SKM-1 treated with dmso at 0.1 percent for 144 hours (cell line): Measurements from ENCODE around the gene ILF2.
"Not testable (repeated sequence)": the region's sequence is repeated elsewhere in the genome, so short reads cannot be mapped to it uniquely, and the experiment has no call there.

ENCODE experiments used
- DNase-seq: peaks from one replicate; lab custom pipeline; 2025; ENCODE audit not compliant: unreplicated experiment; lab: John Stamatoyannopoulos, UW

ILF2 gene

DNA sequence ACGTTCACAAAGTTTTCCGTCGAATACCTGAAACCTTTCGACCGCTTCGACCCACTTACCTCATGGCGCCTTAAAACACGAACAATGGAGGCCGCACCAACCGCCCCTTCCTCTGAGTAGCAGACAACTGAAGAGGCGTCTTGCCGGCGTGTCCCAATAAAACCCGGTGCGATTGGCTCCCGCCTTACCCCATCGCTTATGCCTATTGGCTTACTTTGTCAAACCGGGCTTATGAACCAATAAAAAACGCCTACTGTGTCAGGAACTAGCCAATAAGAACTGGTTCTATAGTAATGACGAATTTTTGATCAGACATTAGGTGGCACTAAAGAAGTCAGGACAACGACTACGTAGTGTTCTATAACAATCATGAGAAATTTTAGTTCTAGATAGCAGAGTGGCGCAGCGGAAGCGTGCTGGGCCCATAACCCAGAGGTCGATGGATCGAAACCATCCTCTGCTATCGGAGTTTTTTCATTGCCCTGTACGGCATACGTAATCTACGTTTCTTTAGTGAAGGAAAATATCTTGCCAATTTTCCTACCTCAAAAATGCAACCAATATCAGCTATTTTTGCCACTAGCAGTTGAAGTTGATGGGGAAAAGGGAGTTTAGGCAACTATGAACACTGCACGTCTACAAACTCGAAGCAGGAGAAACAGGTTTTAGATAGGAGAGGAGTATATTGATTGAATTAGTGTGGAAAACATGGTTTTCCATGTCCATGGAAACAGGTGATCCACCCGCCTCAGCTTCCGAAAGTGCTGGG, at the start of gene ILF2:
Gene ILF2, minus strand, starts transcription at position 135 of the 769 bp plus-strand sequence. Its CDS starts 71 bp downstream, at position 64.
- peak; percentile 100 for DNase-seq

GRCh38 chr1:153717330-153717729, 46.5 kb upstream of the ILF2 start:
- no peak for DNase-seq

- not testable (repeated sequence) for DNase-seq
Observed at GRCh38 chr1:153716211-153716610, 45.4 kb upstream of the ILF2 start.

DNA sequence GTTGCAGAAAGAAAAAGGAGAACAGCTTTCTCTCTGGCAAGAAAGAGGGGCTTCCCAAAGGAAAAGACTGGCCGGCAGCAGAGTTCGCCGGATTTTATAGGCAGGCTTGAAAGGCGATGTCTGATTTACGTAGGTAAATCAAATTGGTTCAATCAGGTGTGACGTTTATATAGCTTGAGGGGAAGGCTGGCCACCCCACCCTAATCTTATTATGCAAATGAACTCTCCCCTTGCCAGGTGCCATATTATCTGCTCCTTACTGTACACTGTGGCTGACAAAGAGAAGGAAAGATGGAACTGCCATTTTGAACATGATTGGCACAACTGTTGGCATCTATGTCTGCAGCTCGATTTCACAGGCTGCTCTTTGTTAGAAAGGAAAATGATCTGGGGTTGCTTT, 40.2 kb upstream of the ILF2 start:
- DNase-seq, result no peak

DNA sequence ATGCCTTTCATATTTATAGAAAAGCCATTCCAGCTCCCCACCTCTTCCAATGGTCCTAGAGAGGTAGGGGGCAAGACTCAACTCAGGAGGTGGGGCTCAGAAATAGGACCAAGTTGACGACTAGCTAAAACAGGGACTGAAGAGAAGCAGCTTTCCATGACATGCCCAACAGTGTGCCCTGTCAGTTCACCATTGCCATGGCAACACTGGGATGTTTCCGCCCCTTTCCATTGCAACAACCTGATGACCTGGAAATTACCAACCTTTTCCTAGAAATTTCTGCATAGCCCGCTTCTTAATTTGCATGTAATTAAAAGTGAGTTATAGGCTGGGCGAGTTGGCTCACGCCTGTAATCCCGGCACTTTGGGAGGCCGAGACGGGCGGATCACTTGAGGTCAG, 34.7 kb upstream of the ILF2 start:
- DNase-seq, result no peak

DNA sequence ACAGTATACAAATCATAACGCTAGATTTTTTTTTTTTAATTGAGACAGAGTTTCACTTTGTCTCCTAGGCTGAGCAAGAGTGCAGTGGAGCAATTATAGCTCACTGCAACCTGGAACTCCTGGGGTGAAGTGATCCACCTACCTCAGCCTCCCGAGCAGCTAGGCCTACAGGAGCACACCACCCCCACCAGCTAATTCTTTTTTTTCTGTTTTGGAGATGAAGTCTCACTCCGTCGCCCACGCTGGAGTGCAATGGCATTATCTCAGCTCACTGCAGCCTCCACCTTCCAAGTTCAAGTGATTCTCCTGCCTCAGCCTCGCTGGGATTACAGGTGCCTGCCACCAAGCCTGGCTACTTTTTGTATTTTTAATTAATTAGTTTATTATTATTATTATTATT, 29.0 kb upstream of the ILF2 start:
- no peak for DNase-seq

DNA sequence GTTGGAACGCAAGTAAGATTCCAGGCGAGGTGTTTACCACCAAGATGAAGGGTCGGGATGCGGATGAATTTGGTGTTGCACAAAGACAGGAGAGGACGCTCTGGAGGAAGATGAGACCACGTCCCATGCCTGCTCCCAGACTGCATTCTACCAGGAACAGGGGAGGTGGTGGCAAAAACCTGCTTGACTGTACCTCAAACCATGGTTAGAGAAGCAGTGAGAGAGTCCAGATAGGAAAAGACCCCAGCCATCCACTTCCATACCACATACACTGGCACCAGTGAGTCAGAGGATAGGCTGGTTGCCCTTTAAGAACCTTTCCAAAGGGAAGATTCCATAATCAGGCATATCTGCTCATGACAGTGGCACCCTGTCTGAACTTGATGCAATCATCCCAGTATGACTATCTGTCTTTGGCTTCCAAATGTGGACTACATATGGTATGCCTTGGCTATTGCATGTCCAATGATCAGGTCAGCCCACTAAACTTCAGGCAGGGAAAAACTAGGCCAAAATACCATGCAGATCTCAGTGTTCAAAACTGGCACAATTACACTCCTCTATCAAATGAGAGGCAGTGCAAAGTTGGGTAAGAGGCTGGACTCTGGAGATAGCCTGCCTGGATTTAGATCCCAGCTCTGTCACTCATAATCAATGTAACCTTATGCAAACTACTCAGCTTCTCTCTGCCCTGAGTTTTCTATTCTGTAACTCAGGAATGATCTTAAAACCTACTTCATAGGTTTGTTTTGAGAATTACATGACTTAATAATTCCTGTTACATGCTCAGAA, 28.3 kb upstream of the ILF2 start:
- no peak for DNase-seq

DNA sequence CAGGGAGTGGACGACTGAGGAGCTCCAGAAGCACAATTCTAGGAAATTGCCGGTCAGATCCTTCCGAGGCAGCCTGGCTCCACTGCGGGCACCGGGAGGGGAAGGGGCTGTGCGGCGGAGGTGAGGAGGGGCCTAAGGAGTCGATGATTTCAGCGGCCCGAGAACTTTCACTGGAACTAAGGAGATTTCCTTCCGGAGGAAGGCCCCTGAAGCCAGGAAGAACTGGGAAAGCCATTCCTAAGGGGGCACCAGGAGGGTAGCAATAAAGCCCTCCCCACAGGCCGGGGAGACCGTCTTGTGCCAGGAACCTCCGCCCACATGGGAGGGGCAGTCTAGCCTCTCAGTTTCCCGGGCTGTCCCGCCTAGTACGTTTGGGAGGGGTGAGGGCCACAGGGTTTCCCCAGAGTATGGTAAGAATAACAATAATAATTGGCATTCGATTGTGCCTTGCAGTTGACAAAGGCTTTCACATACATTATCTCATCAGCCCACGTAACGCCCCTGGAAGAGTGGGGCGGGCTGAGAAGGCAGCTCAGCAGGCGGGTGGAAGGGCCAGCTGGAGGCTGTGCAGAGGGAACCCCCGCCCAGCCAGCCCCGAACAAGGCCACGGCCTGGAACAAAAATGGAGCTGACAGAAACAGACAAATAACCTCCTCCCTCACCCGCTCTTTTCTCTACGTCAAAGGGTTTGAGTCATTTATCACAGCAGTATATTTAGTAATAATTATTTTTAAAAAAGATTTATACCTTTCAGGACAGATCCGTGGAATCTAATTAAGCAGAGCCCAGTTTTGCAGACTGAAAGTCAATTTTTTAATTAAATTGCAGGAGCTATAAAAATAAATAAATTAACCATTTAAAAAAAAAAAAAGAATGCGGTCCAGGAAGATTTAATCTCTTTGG, 27.5 kb upstream of the ILF2 start:
- DNase-seq, result no peak

GRCh38 chr1:153697191-153698019, 26.6 kb upstream of the ILF2 start:
- no peak for DNase-seq

DNA sequence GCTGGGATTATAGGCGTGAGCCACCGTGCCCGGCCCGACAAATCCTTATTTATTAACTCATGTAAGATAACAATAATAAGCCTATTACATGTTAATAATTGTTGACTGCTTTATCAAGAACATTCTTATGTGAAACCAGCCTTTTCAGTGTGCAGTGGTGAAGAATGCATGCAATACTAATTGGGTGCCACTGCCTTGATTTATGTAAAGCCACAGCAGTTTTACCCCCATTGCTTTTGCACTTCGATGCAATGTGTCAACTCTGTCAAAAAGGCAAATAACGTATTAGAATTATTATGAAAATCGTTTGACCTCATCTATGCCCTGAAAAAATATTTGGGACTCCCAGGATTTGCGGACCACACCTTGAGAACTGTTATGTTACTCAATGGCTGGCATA, 25.9 kb upstream of the ILF2 start:
- DNase-seq, result no peak

GRCh38 chr1:153693466-153693865, 22.7 kb upstream of the ILF2 start:
- no peak for DNase-seq

GRCh38 chr1:153688736-153689328, 18.0 kb upstream of the ILF2 start:
- no peak for DNase-seq

GRCh38 chr1:153688276-153688675, 17.5 kb upstream of the ILF2 start:
- DNase-seq, result no peak

DNA sequence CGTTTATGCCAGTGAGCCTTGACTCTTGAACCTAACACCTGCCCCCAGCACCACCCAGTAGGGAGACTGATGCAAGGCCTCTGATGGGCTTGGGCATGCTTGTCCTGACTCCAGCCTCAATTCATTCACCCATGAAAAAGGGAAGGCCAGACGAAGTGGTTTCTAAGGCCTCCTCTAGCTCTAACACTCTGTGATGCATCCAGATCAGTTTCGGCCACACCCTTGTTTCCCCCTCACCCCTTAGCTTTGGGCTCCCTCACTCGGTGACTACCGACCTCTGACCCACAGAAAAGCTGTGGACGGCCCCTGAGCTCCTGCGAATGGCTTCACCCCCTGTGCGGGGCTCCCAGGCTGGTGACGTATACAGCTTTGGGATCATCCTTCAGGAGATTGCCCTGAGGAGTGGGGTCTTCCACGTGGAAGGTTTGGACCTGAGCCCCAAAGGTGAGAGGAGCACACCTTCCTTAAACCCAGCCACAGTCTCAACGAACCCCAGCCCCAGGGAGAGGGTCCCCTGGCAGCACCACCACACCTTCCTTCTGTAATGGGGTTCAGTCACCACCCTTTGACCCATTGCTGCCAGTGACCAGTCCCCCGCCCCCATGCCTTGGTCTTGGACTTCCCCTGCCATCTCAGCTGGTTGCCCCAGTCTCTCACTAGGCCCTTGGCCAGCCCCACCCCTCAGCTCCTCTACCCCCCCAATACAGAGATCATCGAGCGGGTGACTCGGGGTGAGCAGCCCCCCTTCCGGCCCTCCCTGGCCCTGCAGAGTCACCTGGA, 16.7 kb upstream of the ILF2 start:
- DNase-seq, result no peak

GRCh38 chr1:153685544-153686340, 14.9 kb upstream of the ILF2 start:
- DNase-seq, result no peak

GRCh38 chr1:153684892-153685291, 14.1 kb upstream of the ILF2 start:
- no peak for DNase-seq

DNA sequence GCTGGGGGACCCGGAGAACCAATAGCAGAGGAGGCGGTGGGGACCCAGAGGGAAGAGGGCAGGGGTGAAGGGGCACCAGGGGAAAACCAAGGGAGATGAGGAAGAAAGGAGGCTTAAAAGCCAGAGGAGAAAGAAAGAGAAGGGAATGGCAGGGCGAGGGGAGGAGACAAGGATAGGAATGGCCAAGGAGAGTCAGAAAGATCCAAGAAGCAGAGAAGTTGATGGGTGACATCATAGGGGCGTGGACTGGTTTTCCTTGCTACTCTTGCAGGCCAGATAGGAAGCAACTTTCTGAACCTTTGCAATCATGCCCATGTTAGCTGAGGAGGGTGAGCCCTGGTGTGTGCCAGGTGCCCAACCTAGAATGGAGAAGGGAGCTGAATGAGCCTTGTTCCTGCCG, 13.1 kb upstream of the ILF2 start:
- no peak for DNase-seq

DNA sequence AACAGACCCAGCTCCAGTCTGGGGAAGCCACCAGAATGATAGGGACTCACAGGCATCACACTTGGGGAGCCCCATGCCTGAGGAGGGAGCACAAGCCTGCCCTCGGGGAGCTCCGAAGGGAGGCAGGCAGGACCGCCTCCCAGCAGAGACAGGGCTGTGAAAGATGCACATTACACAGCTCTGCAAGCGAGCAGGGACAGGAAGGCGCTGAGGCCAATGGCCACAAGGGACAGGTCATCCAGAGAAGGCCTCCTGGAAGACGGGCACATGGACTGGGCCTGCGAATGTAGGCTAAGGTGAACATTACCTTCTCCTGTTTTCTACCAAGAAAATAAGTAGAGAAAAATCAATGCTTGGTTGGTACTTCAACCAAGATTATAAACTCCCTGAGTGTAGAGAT, 11.9 kb upstream of the ILF2 start:
- DNase-seq, result no peak

GRCh38 chr1:153680120-153680403, 9.3 kb upstream of the ILF2 start:
- DNase-seq, result no peak
